Measurements from ENCODE around the gene GRAMD4.
"Not testable (repeated sequence)": the region's sequence is repeated elsewhere in the genome, so short reads cannot be mapped to it uniquely, and the experiment has no call there.

Gene GRAMD4

DNA sequence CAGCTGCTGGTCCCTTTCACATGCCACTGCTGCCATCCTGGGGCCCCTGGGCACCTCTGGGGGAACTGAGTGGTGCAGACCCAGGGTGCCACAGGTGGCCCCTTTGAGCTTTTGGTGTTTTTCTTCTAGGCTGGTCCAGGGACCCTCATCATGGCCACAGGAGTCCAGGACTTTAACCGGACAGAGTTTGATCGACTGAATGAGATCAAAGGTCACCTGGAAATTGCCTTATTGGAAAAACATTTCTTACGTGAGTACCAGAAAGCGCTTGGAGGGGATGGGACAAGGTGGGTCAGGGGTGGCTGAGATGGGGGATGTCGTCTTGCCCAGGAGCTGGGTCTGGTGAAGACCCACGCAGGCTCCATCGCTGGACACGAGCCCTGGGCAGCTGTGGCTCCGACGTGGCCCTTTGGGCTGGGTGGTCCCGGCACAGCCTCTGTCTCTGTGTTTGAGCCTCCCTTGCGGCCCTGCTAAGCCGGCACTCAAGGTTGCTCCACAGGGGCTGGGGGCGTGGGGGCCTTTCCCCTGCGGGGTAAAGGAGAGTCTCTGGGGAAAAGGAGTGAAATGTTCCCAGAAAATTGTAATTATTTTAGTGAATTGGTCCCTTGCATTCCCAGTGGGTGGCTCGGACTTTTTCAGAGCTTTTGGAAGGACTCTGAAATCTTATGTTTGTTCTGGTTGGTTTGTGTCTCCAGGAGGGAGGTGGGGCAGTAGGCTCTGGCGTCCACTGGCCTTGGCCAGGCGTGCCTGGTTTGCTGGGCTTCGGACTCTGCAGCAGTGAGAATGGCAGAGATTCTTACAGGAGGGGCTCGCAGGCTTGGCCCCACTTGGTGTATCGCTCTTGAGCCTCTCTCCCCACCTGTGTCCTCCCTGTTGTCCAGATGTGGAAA, 17.8 kb downstream of the GRAMD4 start:
- Histone ChIP-seq H3K4me1 (ENCODE audit: control insufficient read depth, insufficient read depth, low read length, poor library complexity, severe bottlenecking) (no peaks in the 10 kb centered on the region), H3K27ac (ENCODE audit: insufficient read depth, low read length, poor library complexity, severe bottlenecking) (no peak overlapping the region), H3K27me3 (replicated peaks; ENCODE audit: control insufficient read depth, insufficient read depth, low read length, poor library complexity, severe bottlenecking) (no peaks in the 10 kb centered on the region), H3K36me3 (ENCODE audit: control insufficient read depth, insufficient read depth, low read length) (no peaks in the 10 kb centered on the region), H3K4me3 (ENCODE audit: insufficient read depth, low read depth, low read length, poor library complexity, severe bottlenecking) (no peak overlapping the region), H3K9me3 (ENCODE audit: control insufficient read depth, low read length) (no peaks in the 10 kb centered on the region)
- no peak for DNase-seq

DNA sequence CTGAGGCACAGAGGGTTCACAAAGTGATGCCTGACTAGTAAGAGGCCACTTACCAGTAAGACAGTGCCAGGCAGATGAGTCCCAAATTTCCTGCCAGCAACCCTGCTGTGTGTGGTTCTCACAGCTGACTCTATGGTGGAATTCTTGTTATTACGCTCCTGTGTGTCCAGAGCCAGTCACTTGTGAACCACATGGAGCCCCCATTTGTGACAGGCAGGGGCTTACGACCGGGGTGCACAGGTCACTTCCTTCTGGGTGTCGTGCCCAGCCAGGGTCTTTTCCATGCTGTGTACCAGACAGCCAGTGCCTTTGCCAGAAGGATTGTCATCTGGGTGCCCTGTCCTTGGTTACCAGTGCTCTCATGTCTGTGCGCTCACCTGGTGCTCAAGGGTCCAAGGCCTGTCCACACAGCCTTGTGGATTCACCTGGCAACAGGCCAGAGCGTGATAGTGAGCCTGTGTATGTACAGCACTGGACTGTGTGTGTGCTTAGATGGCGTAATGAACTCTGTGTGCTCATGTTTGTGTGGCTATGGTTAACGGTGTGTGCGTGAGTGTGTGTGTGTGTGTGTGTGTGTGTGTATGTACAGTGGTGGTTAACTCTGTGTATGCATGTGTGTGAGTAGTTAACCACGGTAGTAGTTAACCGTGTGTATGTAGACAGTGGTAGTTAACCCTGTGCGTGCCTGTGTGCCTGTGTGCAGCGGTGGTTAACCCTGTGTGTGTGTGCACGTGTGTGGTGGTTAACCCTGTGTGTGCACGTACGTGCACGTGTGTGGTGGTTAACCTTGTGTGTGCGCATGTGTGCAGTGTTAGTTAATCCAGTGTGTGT, 18.6 kb downstream of the GRAMD4 start:
- H3K36me3 ChIP-seq (ENCODE audit: control insufficient read depth, insufficient read depth, low read length) = no peaks in the 10 kb centered on the region
- H3K27ac ChIP-seq (ENCODE audit: insufficient read depth, low read length, poor library complexity, severe bottlenecking) = no peak overlapping the region
- no peak for DNase-seq
- H3K27me3 ChIP-seq (replicated peaks; ENCODE audit: control insufficient read depth, insufficient read depth, low read length, poor library complexity, severe bottlenecking) = no peaks in the 10 kb centered on the region
- no peaks in the 10 kb centered on the region for H3K4me1 ChIP-seq (ENCODE audit: control insufficient read depth, insufficient read depth, low read length, poor library complexity, severe bottlenecking)
- no peak overlapping the region for H3K4me3 ChIP-seq (ENCODE audit: insufficient read depth, low read depth, low read length, poor library complexity, severe bottlenecking)
- H3K9me3 ChIP-seq (ENCODE audit: control insufficient read depth, low read length) = no peaks in the 10 kb centered on the region

DNA sequence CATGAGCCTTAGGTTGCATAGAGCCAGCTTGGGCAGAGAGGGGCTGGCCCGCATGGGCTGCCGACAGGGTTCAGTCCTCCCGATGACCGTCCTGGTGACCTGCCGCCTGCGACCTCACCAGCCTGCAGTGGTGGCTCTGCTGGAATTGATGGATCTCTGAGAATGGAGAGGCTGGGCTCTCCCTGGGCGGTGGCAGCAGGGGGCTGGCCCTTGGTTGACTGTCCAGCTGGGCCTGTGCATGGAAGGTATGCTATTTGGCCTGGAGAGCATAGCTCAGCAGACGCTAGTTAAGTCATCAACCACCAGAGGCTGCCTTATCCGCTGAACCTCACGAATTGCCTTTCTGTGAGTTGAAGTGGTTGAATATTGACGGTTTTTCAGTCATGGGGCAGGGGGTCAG, 19.7 kb downstream of the GRAMD4 start:
- H3K9me3 ChIP-seq (ENCODE audit: control insufficient read depth, low read length) = no peaks in the 10 kb centered on the region
- no peaks in the 10 kb centered on the region for H3K36me3 ChIP-seq (ENCODE audit: control insufficient read depth, insufficient read depth, low read length)
- no peaks in the 10 kb centered on the region for H3K4me1 ChIP-seq (ENCODE audit: control insufficient read depth, insufficient read depth, low read length, poor library complexity, severe bottlenecking)
- H3K27ac ChIP-seq (ENCODE audit: insufficient read depth, low read length, poor library complexity, severe bottlenecking) = no peak overlapping the region
- no peak for DNase-seq
- no peaks in the 10 kb centered on the region for H3K27me3 ChIP-seq (replicated peaks; ENCODE audit: control insufficient read depth, insufficient read depth, low read length, poor library complexity, severe bottlenecking)
- H3K4me3 ChIP-seq (ENCODE audit: insufficient read depth, low read depth, low read length, poor library complexity, severe bottlenecking) = no peak overlapping the region

DNA sequence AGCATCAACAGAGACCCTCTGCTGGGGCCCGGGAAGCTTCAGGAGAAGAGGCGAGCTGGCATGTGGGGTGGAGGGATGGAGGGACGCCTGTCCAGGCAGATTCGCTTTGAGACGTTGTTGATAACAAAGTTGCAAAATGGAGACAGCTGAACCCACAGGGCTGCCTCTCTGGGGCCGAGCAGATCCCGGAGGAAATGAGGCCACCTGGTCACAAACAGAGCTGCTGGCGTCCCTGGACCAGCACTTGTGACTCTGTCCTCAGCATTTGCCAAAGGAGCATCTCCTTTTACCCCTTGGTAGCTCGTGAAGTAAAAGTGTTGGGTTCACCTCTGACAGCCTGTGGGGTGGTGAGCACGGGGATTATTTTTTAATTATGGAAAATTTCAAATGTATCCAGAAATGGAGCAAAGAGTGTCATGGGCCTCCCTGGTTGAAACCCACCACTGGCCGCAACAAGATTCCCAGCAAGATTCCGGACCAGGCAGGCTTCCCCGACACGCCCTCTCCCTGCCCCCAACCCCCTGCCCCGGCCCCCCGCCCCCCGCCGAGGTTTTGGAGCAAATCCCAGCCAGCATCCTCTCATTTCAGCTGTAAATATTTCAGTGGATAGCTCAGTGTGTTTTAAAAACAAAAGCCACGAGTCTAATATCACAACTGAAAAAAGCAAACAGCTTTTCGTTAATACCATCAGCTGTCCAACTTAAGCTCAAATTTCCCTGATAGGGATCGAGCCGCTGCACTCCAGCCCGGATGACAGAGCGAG, 20.3 kb downstream of the GRAMD4 start:
- Histone ChIP-seq H3K4me1 (ENCODE audit: control insufficient read depth, insufficient read depth, low read length, poor library complexity, severe bottlenecking) (no peaks in the 10 kb centered on the region), H3K36me3 (ENCODE audit: control insufficient read depth, insufficient read depth, low read length) (no peaks in the 10 kb centered on the region), H3K4me3 (ENCODE audit: insufficient read depth, low read depth, low read length, poor library complexity, severe bottlenecking) (no peak overlapping the region), H3K27me3 (replicated peaks; ENCODE audit: control insufficient read depth, insufficient read depth, low read length, poor library complexity, severe bottlenecking) (no peaks in the 10 kb centered on the region), H3K9me3 (ENCODE audit: control insufficient read depth, low read length) (no peaks in the 10 kb centered on the region), H3K27ac (ENCODE audit: insufficient read depth, low read length, poor library complexity, severe bottlenecking) (no peak overlapping the region)
- no peak for DNase-seq

DNA sequence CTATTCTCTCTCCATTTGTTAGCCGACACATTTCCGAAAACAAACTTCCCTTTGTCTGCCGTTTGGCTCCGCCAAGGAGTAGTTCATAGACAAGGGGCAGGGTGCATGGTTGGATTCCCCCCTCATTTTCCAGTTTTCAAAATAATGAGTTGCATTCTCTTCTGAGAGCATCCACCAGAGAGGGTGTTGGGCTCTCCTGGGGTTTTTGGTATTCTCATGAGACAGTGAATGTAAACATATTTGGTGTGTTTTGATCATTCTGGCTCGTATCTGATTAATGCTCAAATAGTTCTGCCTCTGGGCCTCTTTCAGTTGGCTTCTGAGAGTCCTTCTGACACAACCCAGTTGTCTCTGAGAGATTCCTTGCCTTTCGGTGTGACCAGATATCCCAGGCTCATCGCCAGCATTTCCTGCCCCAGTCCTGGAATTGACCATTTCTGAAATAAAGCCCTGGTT, 21.7 kb downstream of the GRAMD4 start:
- no peaks in the 10 kb centered on the region for H3K27me3 ChIP-seq (replicated peaks; ENCODE audit: control insufficient read depth, insufficient read depth, low read length, poor library complexity, severe bottlenecking)
- H3K4me3 ChIP-seq (ENCODE audit: insufficient read depth, low read depth, low read length, poor library complexity, severe bottlenecking) = no peak overlapping the region
- no peaks in the 10 kb centered on the region for H3K9me3 ChIP-seq (ENCODE audit: control insufficient read depth, low read length)
- H3K4me1 ChIP-seq (ENCODE audit: control insufficient read depth, insufficient read depth, low read length, poor library complexity, severe bottlenecking) = no peaks in the 10 kb centered on the region
- DNase-seq = no peak
- no peaks in the 10 kb centered on the region for H3K36me3 ChIP-seq (ENCODE audit: control insufficient read depth, insufficient read depth, low read length)
- no peak overlapping the region for H3K27ac ChIP-seq (ENCODE audit: insufficient read depth, low read length, poor library complexity, severe bottlenecking)

DNA sequence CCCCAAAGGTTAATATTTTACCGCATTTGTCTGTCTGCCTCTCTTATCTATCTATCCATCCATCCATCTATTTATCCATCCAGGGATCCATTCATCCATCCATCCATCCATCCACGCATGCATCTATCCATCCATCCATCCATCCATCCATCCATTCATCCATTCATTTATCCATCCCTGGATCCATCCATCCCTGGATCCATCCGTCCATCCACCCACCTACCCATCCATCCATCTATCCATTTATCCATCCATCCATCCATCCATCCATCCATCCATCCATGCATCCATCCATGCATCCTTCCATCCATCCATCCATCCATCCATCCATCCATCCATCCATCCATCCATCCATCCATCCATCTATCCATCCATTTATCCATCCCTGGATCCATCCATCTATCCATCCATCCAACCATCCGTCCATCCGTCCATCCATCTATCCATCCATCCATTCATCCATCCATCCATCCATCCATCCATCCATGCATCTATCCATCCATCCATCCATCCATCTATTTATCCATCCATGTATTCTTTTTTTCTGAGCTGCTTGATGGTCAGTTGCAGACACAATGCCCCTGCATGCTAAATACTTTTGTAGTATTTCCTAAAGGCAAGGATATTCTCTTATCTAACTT, 22.8 kb downstream of the GRAMD4 start:
- H3K4me3 ChIP-seq (ENCODE audit: insufficient read depth, low read depth, low read length, poor library complexity, severe bottlenecking); H3K27me3 ChIP-seq (replicated peaks; ENCODE audit: control insufficient read depth, insufficient read depth, low read length, poor library complexity, severe bottlenecking); H3K36me3 ChIP-seq (ENCODE audit: control insufficient read depth, insufficient read depth, low read length); H3K4me1 ChIP-seq (ENCODE audit: control insufficient read depth, insufficient read depth, low read length, poor library complexity, severe bottlenecking); H3K9me3 ChIP-seq (ENCODE audit: control insufficient read depth, low read length); H3K27ac ChIP-seq (ENCODE audit: insufficient read depth, low read length, poor library complexity, severe bottlenecking); DNase-seq: not testable (repeated sequence)

DNA sequence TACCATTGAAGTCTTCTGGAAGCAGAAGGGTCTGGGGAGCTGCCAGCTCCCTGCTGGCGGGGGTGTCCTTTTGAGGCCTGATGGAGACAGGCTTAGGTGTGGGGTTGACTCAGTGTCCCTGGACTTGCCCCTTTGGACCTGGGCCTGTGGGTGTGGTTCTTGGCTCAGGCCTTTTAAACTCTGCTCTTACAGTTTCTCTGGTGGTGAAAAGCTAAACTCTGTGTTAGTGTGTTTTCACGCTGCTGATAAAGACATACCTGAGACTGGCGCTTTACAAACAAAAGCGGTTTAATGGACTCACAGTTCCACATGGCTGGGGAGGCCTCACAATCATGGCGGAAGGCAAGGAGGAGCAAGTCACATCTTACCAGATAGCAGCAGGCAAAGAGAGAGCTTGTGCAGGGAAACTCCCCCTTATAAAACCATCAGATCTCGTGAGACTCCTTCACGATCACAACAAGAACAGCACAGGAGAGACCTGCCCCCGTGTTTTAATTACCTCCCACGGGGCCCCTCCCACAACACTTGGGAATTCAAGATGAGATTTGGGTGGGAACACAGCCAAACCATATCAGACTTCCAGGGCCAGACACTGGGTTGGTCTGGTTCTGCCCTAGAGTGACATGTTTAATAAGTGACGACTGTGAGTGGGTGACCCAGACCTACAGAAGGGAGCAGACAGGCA, 26.5 kb downstream of the GRAMD4 start:
- no peak for DNase-seq
- Histone ChIP-seq H3K27me3 (replicated peaks; ENCODE audit: control insufficient read depth, insufficient read depth, low read length, poor library complexity, severe bottlenecking) (no peaks in the 10 kb centered on the region), H3K36me3 (ENCODE audit: control insufficient read depth, insufficient read depth, low read length) (no peaks in the 10 kb centered on the region), H3K4me1 (ENCODE audit: control insufficient read depth, insufficient read depth, low read length, poor library complexity, severe bottlenecking) (no peaks in the 10 kb centered on the region), H3K9me3 (ENCODE audit: control insufficient read depth, low read length) (no peaks in the 10 kb centered on the region), H3K27ac (ENCODE audit: insufficient read depth, low read length, poor library complexity, severe bottlenecking) (no peak overlapping the region), H3K4me3 (ENCODE audit: insufficient read depth, low read depth, low read length, poor library complexity, severe bottlenecking) (no peak overlapping the region)

DNA sequence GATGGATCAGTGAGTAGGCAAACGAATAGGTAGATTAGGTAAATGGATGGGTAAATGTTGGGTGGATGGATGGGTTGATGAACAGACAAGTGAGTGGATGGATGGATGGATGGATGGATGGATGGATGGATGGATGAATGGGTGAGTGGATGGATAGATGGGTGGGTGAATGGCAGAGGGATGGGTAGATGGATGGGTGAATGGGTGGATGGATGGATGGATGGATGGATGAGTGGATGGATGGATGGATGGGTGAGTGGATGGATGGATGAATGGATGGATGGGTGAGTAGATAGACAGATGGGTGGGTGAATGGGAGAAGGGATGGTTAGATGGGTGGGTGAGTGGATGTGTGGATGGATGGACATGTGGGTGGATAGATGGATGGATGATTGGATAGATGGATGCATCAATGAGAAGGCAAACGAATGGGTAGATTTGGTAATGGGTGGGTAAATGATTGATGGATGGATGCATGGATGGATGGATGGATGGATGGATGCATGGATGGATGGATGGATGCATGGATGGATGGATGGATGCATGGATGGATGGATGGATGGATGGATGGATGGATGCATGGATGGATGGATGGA, 28.1 kb downstream of the GRAMD4 start:
- H3K36me3 ChIP-seq (ENCODE audit: control insufficient read depth, insufficient read depth, low read length); H3K4me3 ChIP-seq (ENCODE audit: insufficient read depth, low read depth, low read length, poor library complexity, severe bottlenecking); H3K4me1 ChIP-seq (ENCODE audit: control insufficient read depth, insufficient read depth, low read length, poor library complexity, severe bottlenecking); H3K9me3 ChIP-seq (ENCODE audit: control insufficient read depth, low read length); H3K27me3 ChIP-seq (replicated peaks; ENCODE audit: control insufficient read depth, insufficient read depth, low read length, poor library complexity, severe bottlenecking); DNase-seq; H3K27ac ChIP-seq (ENCODE audit: insufficient read depth, low read length, poor library complexity, severe bottlenecking): not testable (repeated sequence)

Measured in effector memory CD4-positive, alpha-beta T cell (primary cell).